ENCODE measurements around the gene EPC1.

EPC1 gene

DNA sequence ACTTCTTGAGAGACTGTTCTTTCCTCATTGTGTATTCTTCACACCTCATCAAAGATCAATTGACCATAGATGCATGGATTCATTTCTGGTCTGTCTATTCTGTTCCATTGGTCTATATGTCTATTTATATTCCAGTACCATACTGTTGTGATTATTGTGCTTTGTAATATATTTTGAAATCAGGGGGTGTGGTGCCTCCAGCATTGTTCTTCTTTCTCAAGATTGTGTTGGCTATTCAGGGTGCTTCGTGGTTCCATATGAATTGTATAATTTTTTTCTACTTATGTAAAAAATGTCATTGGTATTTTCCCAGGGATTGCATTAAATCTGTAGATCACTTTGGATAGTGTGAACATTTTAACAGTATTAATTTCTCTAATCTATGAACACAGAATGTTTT lies 106.5 kb downstream of the EPC1 start:
- no peak for ATAC-seq
- TF ChIP-seq PPARA (CRISPR knock-in tag; IDR thresholded peaks at IDR 0.05; ENCODE audit: borderline replicate concordance) = no peak

DNA sequence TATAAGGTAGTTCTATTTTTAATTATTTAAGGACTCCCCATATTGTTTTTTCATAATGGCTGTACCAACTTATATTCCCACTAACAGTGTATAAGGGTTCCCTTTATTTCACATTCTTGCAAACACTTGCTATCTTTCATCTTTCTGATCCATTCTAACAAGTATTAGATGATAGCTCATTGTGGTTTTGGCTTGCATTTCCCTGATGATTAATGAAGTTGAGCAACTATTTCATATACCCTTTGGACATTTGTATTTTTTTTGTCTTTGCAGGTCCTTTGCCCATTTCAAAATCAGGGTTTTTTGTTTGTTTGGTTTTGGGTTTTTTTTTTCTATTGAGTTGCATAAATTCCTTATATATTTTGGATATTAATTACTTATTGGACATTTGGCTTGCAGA lies 107.2 kb downstream of the EPC1 start:
- TF ChIP-seq TOX (CRISPR knock-in tag; IDR thresholded peaks at IDR 0.05; ENCODE audit: borderline replicate concordance) (no peak), SNAI2 (CRISPR knock-in tag; IDR thresholded peaks at IDR 0.05) (no peak), ARNTL (CRISPR knock-in tag; IDR thresholded peaks at IDR 0.05; ENCODE audit: borderline replicate concordance, low read depth) (no peak)
- TF ChIP-seq, protein P1, sequence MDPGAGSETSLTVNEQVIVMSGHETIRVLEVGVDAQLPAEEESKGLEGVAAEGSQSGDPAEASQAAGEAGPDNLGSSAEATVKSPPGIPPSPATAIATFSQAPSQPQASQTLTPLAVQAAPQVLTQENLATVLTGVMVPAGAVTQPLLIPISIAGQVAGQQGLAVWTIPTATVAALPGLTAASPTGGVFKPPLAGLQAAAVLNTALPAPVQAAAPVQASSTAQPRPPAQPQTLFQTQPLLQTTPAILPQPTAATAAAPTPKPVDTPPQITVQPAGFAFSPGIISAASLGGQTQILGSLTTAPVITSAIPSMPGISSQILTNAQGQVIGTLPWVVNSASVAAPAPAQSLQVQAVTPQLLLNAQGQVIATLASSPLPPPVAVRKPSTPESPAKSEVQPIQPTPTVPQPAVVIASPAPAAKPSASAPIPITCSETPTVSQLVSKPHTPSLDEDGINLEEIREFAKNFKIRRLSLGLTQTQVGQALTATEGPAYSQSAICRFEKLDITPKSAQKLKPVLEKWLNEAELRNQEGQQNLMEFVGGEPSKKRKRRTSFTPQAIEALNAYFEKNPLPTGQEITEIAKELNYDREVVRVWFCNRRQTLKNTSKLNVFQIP (CRISPR knock-in tag; IDR thresholded peaks at IDR 0.05; ENCODE audit: borderline replicate concordance, low read depth) = no peak
- ATAC-seq = no peak

DNA sequence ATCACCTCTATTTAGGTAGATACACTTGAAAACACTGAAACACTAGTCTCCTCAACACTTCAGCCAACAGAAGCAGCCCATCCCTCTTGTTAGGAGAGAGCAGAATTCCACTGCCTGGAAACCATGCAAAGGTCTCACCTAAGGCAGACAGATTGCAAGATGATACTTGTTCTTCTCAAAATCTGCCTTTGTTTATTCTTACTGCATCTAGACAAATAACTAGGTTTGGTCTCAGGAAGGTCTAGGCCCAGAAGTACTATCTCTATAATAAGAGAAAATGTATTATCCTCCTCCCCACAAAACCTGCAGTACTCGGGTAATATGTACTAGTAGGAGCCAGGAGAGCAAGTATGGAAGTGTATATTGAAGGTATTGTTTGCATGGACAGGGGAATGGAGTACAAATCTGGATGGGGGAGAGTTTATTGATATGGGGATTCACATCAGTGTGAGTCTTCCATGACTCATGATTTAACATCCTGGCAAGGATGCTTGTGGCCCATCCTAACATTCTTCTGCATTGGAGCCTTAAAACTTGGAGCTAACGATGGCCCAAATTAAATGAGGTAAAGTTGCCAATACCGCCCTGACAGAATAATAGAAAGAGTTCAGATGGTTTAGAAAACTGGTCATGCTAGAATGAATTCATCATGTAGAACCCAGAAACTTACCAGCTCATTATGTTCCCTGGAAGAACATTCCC lies 109.2 kb downstream of the EPC1 start:
- ATAC-seq = no peak; the same call in 1 of the 3 replicates
- TF ChIP-seq ESRRG (CRISPR knock-in tag; IDR thresholded peaks at IDR 0.05) (no peak), ZNF8 (CRISPR knock-in tag; IDR thresholded peaks at IDR 0.05) (no peak), TCF4 (CRISPR knock-in tag; IDR thresholded peaks at IDR 0.05; ENCODE audit: borderline replicate concordance) (no peak), SNAI2 (CRISPR knock-in tag; IDR thresholded peaks at IDR 0.05) (no peak), ZFP3 (CRISPR knock-in tag; IDR thresholded peaks at IDR 0.05) (no peak), RARB (CRISPR knock-in tag; IDR thresholded peaks at IDR 0.05) (no peak), TOX (CRISPR knock-in tag; IDR thresholded peaks at IDR 0.05; ENCODE audit: borderline replicate concordance) (no peak), ZNF565 (CRISPR knock-in tag; conservative IDR thresholded peaks at IDR 0.05; ENCODE audit: low read depth) (no peak), ZNF70 (CRISPR knock-in tag; IDR thresholded peaks at IDR 0.05) (no peak), PPARA (CRISPR knock-in tag; IDR thresholded peaks at IDR 0.05; ENCODE audit: borderline replicate concordance) (no peak), CSDC2 (CRISPR knock-in tag; IDR thresholded peaks at IDR 0.05) (no peak), ARNTL (CRISPR knock-in tag; IDR thresholded peaks at IDR 0.05; ENCODE audit: borderline replicate concordance, low read depth) (no peak), ZFP30 (CRISPR knock-in tag; IDR thresholded peaks at IDR 0.05) (no peak), ISL1 (CRISPR knock-in tag; IDR thresholded peaks at IDR 0.05) (no peak), ZC3H10 (CRISPR knock-in tag; IDR thresholded peaks at IDR 0.05) (no peak), BACH2 (CRISPR knock-in tag; IDR thresholded peaks at IDR 0.05; ENCODE audit: borderline replicate concordance) (no peak), GLIS3 (CRISPR knock-in tag; IDR thresholded peaks at IDR 0.05) (no peak)
- TF ChIP-seq, protein P2, sequence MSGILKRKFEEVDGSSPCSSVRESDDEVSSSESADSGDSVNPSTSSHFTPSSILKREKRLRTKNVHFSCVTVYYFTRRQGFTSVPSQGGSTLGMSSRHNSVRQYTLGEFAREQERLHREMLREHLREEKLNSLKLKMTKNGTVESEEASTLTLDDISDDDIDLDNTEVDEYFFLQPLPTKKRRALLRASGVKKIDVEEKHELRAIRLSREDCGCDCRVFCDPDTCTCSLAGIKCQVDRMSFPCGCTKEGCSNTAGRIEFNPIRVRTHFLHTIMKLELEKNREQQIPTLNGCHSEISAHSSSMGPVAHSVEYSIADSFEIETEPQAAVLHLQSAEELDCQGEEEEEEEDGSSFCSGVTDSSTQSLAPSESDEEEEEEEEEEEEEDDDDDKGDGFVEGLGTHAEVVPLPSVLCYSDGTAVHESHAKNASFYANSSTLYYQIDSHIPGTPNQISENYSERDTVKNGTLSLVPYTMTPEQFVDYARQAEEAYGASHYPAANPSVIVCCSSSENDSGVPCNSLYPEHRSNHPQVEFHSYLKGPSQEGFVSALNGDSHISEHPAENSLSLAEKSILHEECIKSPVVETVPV (CRISPR knock-in tag; IDR thresholded peaks at IDR 0.05) = no peak
- TF ChIP-seq, protein P3, sequence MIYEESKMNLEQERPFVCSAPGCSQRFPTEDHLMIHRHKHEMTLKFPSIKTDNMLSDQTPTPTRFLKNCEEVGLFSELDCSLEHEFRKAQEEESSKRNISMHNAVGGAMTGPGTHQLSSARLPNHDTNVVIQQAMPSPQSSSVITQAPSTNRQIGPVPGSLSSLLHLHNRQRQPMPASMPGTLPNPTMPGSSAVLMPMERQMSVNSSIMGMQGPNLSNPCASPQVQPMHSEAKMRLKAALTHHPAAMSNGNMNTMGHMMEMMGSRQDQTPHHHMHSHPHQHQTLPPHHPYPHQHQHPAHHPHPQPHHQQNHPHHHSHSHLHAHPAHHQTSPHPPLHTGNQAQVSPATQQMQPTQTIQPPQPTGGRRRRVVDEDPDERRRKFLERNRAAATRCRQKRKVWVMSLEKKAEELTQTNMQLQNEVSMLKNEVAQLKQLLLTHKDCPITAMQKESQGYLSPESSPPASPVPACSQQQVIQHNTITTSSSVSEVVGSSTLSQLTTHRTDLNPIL (CRISPR knock-in tag; IDR thresholded peaks at IDR 0.05; ENCODE audit: low read depth) = no peak
- TF ChIP-seq, protein P4, sequence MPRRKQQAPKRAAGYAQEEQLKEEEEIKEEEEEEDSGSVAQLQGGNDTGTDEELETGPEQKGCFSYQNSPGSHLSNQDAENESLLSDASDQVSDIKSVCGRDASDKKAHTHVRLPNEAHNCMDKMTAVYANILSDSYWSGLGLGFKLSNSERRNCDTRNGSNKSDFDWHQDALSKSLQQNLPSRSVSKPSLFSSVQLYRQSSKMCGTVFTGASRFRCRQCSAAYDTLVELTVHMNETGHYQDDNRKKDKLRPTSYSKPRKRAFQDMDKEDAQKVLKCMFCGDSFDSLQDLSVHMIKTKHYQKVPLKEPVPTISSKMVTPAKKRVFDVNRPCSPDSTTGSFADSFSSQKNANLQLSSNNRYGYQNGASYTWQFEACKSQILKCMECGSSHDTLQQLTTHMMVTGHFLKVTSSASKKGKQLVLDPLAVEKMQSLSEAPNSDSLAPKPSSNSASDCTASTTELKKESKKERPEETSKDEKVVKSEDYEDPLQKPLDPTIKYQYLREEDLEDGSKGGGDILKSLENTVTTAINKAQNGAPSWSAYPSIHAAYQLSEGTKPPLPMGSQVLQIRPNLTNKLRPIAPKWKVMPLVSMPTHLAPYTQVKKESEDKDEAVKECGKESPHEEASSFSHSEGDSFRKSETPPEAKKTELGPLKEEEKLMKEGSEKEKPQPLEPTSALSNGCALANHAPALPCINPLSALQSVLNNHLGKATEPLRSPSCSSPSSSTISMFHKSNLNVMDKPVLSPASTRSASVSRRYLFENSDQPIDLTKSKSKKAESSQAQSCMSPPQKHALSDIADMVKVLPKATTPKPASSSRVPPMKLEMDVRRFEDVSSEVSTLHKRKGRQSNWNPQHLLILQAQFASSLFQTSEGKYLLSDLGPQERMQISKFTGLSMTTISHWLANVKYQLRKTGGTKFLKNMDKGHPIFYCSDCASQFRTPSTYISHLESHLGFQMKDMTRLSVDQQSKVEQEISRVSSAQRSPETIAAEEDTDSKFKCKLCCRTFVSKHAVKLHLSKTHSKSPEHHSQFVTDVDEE (CRISPR knock-in tag; IDR thresholded peaks at IDR 0.05) = no peak

DNA sequence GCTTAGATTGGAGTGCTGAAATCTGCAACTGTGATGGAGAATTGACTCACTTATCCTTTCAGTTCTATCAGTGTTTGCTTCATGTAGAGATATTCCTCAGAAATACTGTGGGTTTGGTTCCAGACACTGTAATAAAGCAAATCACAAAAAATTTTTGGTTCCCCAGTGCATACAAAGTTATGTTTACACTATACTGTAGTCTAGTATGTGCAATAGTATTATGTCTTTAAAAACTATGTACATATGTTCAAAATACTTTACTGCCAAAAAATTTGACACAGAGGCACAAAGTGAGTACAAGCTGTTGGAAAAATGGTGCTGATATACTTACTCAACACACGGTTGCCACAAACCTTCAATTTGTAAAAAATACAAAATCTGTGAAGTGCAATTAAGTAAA lies 112.5 kb downstream of the EPC1 start:
- ATAC-seq = no peak
- TF ChIP-seq ISL1 (CRISPR knock-in tag; IDR thresholded peaks at IDR 0.05) (no peak), OSR1 (CRISPR knock-in tag; IDR thresholded peaks at IDR 0.05) (no peak), TCF4 (CRISPR knock-in tag; IDR thresholded peaks at IDR 0.05; ENCODE audit: borderline replicate concordance) (no peak), CSDC2 (CRISPR knock-in tag; IDR thresholded peaks at IDR 0.05) (no peak), PPARA (CRISPR knock-in tag; IDR thresholded peaks at IDR 0.05; ENCODE audit: borderline replicate concordance) (no peak), GLIS3 (CRISPR knock-in tag; IDR thresholded peaks at IDR 0.05) (no peak), BACH2 (CRISPR knock-in tag; IDR thresholded peaks at IDR 0.05; ENCODE audit: borderline replicate concordance) (no peak), RARB (CRISPR knock-in tag; IDR thresholded peaks at IDR 0.05) (no peak)
- TF ChIP-seq, protein P4 (CRISPR knock-in tag; IDR thresholded peaks at IDR 0.05) = no peak
- TF ChIP-seq, protein P2 (CRISPR knock-in tag; IDR thresholded peaks at IDR 0.05) = no peak
- TF ChIP-seq, protein P3 (CRISPR knock-in tag; IDR thresholded peaks at IDR 0.05; ENCODE audit: low read depth) = no peak

Measured in SK-N-SH treated with all-trans-retinoic acid at 6 μM for 48 hours (cell line).